IPS-11a (cell line): ENCODE results near the gene SPIRE1.
"Not testable (repeated sequence)": the region's sequence is repeated elsewhere in the genome, so short reads cannot be mapped to it uniquely, and the experiment has no call there.

Experiments used
- H3K4me3 ChIP-seq: one replicate; pipeline ENCODE4 v1.5.1; 2013; ENCODE audit warnings: low read depth, low read length, control low read depth

SPIRE1 gene

DNA sequence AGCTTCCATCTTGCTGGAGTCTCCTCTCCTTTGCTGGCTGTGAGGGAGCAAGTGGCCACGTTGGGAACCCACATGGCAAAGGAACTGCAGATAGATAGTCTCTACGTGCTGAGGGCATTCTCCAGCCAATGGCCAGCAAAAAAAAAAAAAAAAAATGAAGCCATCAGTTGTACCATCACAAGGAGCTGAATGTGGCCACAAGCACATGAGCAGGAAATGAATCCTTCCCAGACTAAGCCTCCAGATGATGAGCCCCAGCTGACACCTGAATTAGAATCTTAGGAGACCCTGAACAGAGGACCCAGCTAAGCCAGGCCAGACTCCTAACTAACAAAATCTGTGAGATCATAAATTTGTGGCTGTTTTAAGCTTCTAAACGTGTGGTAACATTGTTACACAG is 57.9 kb downstream of the SPIRE1 start:
- no peak overlapping the region for H3K4me3 ChIP-seq

DNA sequence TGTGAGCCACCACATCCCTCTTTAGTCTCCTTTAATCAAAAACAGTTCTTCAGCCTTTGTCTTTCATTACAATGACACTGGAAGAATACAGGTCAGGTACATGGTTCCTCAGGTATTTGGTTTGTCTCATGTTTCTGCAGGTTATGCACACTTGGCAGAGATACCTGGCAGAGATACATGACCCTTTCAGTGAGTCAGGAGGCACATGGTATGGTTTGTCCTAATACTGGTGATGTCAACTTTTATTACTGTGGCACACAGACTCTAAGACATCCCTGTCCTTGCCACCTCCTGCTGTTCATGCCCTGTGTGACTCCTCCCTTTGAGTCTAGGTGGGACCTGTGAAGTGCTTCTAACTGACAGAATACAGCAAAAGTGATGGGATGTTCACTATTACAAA is 58.4 kb downstream of the SPIRE1 start:
- no peak overlapping the region for H3K4me3 ChIP-seq

- H3K4me3 ChIP-seq, result no peak overlapping the region
Observed at GRCh38 chr18:12598181-12598930, 59.6 kb downstream of the SPIRE1 start.

DNA sequence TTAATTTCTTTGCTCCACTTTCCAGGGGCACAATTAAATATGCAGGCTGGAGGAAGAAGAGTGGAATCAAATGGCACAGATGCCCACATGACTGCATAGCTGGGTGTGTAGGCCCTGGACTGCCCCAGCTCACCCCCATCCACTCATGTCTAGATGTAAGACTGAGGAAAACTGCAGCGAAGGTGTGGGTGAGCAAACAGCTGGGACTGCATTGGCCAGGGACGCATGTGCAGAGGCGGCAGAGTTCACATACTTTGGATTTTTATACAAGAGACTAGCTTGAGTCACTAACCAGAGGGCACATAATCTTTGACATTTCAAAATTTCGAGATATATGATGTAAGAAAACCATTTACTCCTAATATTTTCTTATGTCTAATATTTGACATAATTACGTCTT is 60.1 kb downstream of the SPIRE1 start:
- no peak overlapping the region for H3K4me3 ChIP-seq

DNA sequence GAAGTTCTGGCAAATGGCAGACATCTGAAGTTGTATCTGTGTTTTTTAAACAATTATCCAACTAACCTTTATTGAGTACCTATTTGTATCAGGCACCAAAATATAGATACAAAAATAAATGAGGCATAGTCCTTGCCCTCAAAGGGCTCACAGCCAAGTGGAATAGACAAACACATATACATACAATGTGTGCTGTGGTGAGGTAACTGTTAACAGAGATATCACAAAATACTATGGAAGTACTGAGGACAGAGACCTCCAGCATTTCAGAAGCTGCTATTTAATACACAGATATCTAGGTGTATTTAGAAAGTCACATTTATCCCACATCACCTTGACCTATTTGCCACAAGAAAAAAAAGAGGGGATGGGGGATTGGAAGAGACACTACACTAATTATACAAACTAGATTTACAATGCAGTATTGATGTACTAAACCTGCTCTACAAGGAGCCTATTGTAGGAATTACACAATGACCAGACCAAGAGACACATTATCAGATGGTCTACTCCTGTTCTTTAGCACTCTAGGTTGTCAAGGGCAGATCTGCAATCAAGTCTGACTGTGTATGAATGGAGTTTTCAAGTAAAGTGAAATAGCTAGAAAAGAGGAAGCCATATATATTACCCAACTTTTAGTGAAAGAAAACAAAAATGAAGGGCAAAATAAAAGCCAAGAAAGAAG is 62.2 kb downstream of the SPIRE1 start:
- H3K4me3 ChIP-seq, result no peak overlapping the region

DNA sequence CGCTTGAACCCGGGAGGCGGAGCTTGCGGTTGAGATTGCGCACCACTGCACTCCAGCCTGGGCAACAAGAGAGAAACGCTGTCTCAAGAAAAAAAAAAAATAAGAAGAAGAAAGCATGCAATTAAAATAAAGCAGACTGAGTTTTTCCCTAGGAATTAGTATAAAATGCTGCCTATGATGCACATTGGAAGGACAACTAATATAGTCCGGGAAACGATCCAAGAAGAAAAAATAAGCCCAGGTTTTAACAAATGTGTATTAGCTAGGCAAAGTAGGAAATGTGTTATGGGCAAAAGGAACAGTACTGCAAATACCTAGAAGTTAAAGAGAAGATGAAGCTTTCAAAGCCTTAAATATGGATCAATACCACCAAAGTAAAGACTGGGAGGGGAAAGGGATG is 64.0 kb downstream of the SPIRE1 start:
- H3K4me3 ChIP-seq, result no peak overlapping the region

DNA sequence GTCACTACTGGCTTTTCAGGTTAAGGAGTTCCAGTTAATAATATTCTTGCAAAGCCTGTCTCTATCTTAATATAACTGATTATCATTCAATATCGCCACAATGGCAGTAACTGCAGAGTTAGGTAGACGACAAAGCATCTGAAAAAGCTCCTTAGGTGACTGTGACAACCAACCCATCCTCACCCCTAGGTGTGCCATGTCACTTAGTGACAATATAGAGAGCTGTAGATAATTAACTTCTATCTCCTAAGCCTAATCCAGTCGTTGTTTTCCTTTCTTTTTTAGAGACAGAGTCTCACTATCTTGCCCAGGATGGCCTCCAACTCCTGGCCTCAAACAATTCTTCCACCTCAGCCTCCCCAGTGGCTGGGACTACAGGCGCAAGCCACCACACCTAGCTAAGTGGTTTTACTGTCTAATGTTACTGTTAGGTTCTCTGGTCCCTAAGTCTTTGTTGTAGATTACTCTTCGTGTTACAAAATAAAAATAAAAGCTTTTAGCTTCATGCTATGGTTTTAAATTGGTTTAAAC is 65.2 kb downstream of the SPIRE1 start:
- no peak overlapping the region for H3K4me3 ChIP-seq

- H3K4me3 ChIP-seq, result no peak overlapping the region
Observed at GRCh38 chr18:12589448-12589847, 68.5 kb downstream of the SPIRE1 start.

GRCh38 chr18:12586956-12587355 is 71.0 kb downstream of the SPIRE1 start:
- no peak overlapping the region for H3K4me3 ChIP-seq

DNA sequence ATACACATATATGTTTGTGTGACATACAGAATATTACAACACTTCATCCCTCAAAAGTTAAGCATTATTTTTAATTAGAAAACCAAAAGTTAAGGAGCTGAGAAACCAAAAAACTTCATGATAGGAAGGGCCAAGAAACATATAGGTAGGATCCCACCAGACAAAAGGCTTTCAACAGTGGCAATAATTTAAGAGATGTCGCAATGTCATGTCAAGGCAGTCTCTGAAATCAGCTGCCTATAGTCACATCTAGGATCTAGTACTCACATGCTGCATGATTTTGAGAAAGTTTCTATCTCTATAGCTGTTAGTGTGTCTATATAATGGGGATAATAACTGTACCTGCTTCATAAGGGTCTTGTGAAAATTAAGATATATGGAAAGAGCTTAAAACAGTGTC is 72.7 kb downstream of the SPIRE1 start:
- H3K4me3 ChIP-seq, result no peak overlapping the region

DNA sequence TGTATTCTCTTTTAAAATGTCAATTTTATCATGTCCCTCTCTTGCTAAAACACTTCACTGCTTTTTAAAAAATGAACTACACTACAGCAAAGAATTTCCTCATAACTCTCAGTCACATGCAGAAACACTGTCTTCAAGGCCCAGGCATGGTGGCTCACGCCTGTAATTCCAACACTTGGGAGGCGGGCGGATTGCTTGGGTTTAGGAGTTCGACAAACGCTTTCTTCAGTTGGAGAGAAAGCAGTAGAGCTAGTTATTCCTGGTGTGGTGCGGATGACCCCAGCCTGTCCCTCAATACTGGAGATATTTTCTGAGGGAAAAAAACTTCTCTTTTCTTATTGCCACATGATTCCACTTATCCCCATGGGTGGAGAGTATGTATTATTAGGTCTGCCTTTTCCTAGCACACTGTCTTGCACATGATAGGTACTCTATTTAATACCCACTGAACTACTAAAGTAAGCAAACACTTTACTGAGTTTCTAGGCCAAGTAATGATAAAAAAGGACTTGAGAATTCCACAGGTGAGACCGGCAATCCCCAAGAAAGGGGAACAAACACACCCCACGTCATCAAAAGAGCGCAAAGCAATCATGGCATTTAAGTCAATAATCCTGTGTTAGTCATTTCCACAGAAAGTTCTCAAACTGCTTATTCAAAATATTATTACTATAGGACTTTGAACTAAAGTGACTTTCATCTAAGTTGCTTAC is 77.1 kb downstream of the SPIRE1 start:
- no peak overlapping the region for H3K4me3 ChIP-seq

DNA sequence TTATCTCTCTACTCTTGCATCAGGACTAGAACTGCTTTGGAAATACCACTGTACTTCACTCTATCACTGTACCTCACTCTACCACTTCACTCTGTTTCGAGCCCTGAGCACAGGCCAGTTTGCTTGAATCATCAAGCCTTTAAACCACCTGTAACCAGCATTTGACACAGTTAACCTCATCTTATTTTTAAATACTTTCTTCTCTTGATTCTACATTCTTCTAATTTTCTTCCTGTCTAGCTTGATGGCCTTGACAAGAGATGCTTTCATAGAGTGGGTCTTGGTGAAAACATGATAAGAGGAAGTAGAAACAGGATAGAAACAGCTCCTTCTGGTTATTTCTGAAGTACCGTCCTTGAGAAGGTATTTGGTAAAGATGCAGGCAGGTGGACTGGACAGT is 78.1 kb downstream of the SPIRE1 start:
- no peak overlapping the region for H3K4me3 ChIP-seq

DNA sequence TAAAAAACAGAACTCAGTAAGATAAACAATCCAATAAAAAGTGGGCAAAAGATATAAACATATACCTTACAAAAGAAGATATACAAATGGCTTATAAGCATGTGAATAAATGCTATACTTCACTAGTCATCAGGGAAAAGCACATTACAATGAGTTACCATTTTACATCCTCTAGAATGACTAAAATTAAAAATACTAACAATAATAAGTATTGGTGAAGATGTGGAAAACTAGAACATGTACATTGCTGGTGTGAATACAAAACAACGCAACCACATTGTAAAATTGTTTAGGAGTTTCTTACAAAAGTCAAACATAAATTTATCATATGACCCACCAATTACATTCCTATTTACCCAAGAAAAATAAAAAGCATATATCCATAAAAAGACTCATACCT is 80.1 kb downstream of the SPIRE1 start:
- no peak overlapping the region for H3K4me3 ChIP-seq

DNA sequence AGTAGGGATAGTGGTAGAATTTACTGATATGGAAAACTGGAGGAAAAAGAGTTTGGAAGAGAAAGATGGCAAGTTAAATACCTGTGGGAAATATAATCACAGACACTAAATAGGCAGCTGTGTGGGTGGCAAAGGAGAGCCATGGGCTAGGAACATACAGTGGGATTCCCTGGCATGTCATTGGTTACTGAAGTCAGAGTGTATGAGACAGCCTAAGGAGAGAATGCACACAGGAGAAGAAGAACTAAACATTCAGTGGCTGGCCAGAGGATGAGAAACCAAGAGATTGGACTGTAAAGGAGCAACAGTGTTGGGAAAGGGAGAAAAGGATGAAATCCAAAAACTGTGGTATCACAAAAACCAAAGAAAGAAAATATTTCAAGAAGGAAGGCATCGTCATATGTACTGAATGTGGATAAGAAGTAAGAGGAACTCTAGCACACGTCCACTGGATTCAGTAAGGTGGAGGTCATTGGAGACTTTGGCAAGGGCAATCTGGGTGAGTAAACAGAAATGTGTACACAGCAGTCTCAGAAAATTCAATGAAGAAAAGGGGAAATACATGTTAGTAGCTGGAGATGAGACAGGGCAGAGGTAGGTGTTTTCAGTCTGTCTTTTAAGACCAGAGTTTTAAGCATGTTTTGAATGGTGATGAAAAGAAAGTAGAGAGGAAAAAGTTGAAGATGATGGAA is 83.3 kb downstream of the SPIRE1 start:
- H3K4me3 ChIP-seq, result no peak overlapping the region

GRCh38 chr18:12571630-12572029 is 86.3 kb downstream of the SPIRE1 start:
- H3K4me3 ChIP-seq, result no peak overlapping the region

GRCh38 chr18:12569791-12570190 is 88.1 kb downstream of the SPIRE1 start:
- H3K4me3 ChIP-seq, result no peak overlapping the region

- no peak overlapping the region for H3K4me3 ChIP-seq
Observed at GRCh38 chr18:12567849-12568248, 90.1 kb downstream of the SPIRE1 start.

DNA sequence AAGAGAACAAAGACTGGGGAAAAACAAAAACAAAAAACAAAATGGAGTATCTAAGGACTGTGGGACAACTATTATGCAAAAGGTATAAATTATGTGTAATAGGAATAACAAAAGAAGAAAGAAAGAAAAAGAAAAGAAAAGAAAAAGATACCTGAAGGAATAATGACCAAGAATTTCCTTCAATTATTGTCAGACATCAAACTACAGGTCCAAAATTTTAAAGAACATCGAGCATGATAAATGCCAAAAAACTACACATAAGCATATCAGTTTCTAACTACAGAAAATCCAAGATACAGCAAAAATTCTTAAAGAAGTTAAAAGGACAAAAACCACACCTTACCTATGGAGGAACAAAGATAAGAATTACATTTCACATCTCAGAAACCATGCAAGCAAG is 93.0 kb downstream of the SPIRE1 start:
- H3K4me3 ChIP-seq, result no peak overlapping the region

- H3K4me3 ChIP-seq, result no peak overlapping the region
Observed at GRCh38 chr18:12564378-12564777, 93.5 kb downstream of the SPIRE1 start.

- not testable (repeated sequence) for H3K4me3 ChIP-seq
Observed at GRCh38 chr18:12560600-12560999, 97.3 kb downstream of the SPIRE1 start.

DNA sequence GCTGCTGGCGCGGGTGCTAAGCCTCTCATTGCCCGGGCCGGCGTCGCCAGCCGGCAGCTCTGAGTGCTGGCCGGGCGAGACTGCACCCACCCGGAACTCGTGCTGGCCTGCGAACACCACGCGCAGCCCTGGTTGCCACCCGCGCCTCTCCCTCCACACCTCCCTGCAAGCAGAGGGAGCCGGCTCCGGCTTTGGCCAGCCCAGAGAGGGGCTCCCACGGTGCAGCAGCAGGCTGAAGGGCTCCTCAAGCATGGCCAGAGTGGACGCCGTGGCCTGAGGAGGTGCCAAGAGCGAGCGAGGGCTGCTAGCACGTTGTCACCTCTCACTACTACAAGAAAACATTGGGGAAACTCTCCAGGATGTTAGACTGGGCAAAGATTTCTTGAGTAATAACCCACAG is 98.6 kb downstream of the SPIRE1 start:
- no peak overlapping the region for H3K4me3 ChIP-seq
